Breast epithelium (tissue), 4 donors: ENCODE results near the gene VENTX. TPM values are rescaled to one million over a fixed set of nuclear protein-coding genes. Genes with fewer than 3 reads are reported as not detected.

Experiments used
- DNase-seq, 2 donors: peaks; one replicate each; pipeline ENCODE4 v3.0.0-alpha.2; 2019; ENCODE audit warnings: low spot score in 2 of 2
- H3K27ac ChIP-seq, 2 donors: fragments of 200-600 bp; sonication (generic) in 1 of 2; one replicate each; pipeline ENCODE4 v1.5.1; 2016 to 2019; ENCODE audit warnings: mild to moderate bottlenecking in 1 of 2
- H3K27me3 ChIP-seq, 2 donors: fragments of 200-600 bp; sonication (generic) in 1 of 2; one replicate each; pipeline versions ENCODE4 v1.5.1 to v1.6.0; 2017 to 2019; ENCODE audit warnings: control low read depth in 1 of 2, mild to moderate bottlenecking in 1 of 2
- H3K36me3 ChIP-seq: fragments of 200-600 bp; one replicate; pipeline ENCODE4 v1.5.1; 2019
- H3K4me1 ChIP-seq, 2 donors: fragments of 200-600 bp; sonication (generic); one replicate each; pipeline ENCODE4 v1.5.1; 2016 to 2019; ENCODE audit warnings: control low read depth in 1 of 2
- H3K4me3 ChIP-seq, 3 donors: fragments of 200-600 bp; sonication (generic); 1 replicate in 2 of 3; 2 replicates in 1 of 3; pipeline ENCODE4 v1.5.1; 2016 to 2019; ENCODE audit warnings: mild to moderate bottlenecking in 3 of 3, moderate library complexity in 2 of 3
- H3K9me3 ChIP-seq, 2 donors: fragments of 200-600 bp; sonication (generic) in 1 of 2; one replicate each; pipeline ENCODE4 v1.5.1; 2016 to 2019; ENCODE audit warnings: control low read depth in 1 of 2
- POLR2A ChIP-seq: fragments of 450-650 bp; IDR thresholded peaks from one replicate; pipeline ENCODE4 v1.6.1; 2016; ENCODE audit warnings: antibody characterized with exemption, mild to moderate bottlenecking, moderate library complexity
- POLR2AphosphoS5 ChIP-seq, 3 donors: sonication (generic); formaldehyde crosslinking; IDR thresholded peaks; one replicate each; pipeline ENCODE4 v1.6.1; 2017; ENCODE audit warnings: antibody characterized with exemption in 3 of 3
- intact Hi-C: fragments of 100-400 bp; cut with DNase I; formaldehyde crosslinking; loops from one replicate; pipeline ENCODE4 v1.15.1; 2023; ENCODE audit warnings: low total_unique reads
- total RNA-seq, 3 donors: library from RNA; depleted of rRNA; stranded (reverse); fragments of >200 nt; gene quantifications; one replicate each; pipeline ENCODE4 v1.1.0, GENCODE V29; 2016
- TF ChIP-seq, protein P1 (sequence below), 3 donors: fragments of 450-650 bp; IDR thresholded peaks; one replicate each; pipeline ENCODE4 v1.5.1; 2016 to 2017; ENCODE audit warnings: antibody characterized with exemption in 3 of 3, mild to moderate bottlenecking in 3 of 3, moderate library complexity in 3 of 3

Gene VENTX
- total RNA-seq, 3 donors from 2014 or later = 0.33 to 4.6 (median 0.73) TPM

DNA sequence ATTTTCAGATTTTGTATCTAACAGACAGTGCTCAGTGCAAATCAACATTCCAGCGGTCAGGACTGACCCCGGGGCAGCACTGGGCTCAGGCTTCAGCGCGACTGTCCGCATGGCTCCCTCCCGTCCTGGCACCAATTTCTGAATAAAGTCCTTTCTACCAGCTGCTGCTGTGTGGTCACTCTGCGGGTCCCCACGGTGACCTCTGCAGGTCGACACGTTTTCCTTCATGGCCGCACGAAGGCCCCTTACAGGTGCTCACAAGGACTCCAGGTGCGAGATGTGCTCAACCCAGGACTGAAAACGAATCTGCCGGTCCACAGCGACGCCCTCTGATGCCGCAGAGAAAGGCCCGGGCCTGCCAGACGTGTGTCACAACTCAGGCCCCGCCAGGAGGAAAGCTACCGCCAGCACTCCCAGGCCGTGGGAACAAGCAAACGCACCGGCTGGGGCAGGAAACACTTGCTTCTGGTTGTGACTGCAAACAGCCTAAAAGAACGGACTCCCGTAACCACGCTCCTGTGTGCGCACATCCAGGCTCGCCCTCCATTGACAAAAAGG lies 11.3 kb upstream of the VENTX start:
- Histone ChIP-seq H3K27ac (no peak overlapping the region), H3K4me1 (peaks cover 0 to 4% of the 10 kb centered on the region in 2 donors), H3K9me3 (no peaks in the 10 kb centered on the region), H3K4me3 (no peak overlapping the region), H3K27me3 (peaks cover 0 to 56% of the 10 kb centered on the region in 2 donors), H3K36me3 (no peaks in the 10 kb centered on the region)
- no peak for DNase-seq
- intact Hi-C loops = no loop called here
- no peak for TF ChIP-seq POLR2A
- no peak for TF ChIP-seq POLR2AphosphoS5 (IDR thresholded peaks at IDR 0.05)
- TF ChIP-seq, protein P1, sequence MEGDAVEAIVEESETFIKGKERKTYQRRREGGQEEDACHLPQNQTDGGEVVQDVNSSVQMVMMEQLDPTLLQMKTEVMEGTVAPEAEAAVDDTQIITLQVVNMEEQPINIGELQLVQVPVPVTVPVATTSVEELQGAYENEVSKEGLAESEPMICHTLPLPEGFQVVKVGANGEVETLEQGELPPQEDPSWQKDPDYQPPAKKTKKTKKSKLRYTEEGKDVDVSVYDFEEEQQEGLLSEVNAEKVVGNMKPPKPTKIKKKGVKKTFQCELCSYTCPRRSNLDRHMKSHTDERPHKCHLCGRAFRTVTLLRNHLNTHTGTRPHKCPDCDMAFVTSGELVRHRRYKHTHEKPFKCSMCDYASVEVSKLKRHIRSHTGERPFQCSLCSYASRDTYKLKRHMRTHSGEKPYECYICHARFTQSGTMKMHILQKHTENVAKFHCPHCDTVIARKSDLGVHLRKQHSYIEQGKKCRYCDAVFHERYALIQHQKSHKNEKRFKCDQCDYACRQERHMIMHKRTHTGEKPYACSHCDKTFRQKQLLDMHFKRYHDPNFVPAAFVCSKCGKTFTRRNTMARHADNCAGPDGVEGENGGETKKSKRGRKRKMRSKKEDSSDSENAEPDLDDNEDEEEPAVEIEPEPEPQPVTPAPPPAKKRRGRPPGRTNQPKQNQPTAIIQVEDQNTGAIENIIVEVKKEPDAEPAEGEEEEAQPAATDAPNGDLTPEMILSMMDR (IDR thresholded peaks at IDR 0.05) = no peak

DNA sequence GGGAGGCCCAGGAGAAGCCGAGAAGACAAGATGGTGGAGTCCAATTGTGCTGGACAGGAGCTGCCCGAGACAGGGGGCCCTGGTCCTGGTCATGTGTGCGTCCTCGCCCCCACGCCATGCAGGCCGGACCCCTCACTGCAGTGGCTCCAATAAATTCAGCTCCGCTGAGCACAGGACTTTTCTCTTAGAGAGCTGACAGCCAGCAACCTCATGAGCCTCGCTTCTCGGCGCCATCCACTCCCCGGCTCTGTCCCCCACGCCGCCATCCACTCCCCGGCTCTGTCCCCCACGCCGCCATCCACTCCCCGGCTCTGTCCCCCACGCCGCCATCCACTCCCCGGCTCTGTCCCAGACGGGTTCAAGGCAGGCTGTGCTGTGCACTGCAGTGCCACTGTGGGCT lies 10.4 kb upstream of the VENTX start:
- no peaks in the 10 kb centered on the region for H3K9me3 ChIP-seq
- H3K4me3 ChIP-seq = no peak overlapping the region
- peaks cover 0 to 4% of the 10 kb centered on the region in 2 donors for H3K4me1 ChIP-seq
- H3K27me3 ChIP-seq = peaks cover 0 to 63% of the 10 kb centered on the region in 2 donors
- H3K36me3 ChIP-seq = no peaks in the 10 kb centered on the region
- DNase-seq = no peak
- no peak overlapping the region for H3K27ac ChIP-seq
- TF ChIP-seq POLR2AphosphoS5 (IDR thresholded peaks at IDR 0.05) = no peak
- TF ChIP-seq, protein P1 (IDR thresholded peaks at IDR 0.05) = no peak
- intact Hi-C loops = no loop called here

DNA sequence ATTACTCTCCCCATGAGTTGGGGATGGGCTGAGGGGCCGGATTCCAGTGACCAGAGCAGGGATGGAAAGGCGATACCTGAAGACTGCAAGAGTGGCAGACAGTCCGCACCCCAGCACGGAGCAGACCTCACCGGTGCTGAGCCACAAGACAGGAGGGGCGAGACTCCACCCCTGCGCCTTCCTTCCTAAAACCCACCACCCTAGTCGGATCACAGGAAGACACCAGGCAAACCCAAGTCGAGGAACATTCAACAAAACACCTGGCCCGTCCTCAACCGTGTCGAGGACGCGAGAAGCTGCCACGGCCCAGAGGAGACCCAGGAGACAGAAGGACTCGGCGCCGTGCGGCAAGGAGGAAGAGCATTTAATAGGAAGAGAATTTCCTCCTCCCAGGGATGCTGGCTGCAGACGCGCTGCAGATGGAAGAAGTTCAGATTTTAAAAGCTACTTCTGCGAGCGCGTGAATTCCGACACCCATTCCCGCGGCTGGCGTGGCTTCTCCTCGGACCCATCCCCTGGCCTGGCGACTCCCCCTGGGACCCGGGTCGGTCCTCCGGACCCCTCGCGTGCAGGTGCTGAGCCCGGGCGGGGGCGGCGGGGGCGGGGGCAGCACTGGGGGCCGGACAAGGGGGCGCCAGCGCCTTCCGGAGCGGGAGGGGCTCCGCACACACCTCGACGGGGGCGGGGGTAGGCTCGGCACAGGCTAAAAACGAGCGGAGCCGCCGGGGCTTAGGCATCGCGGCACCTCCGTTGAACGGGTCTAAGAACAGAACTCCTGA lies 8.2 kb upstream of the VENTX start:
- intact Hi-C loops = no loop called here
- H3K27me3 ChIP-seq = peaks cover 0 to 85% of the 10 kb centered on the region in 2 donors

DNA sequence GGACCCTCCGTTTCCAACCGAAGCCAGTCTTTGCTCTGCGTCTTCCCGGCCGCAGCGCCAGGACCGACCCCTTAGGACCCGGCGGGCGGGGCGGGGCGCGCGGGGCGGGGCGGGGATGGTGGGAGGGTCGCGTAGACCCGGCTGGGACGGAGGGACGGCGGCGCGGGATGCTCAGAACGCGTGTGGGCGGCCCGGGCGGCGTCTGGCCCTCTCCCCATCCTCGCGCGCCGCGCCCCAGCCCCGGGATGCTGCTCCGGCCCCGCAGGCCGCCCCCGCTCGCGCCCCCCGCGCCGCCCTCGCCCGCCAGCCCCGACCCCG lies 7.7 kb upstream of the VENTX start, which contains the start of gene UTF1:
UTF1 (plus strand) TSS at position 174 of the 318 bp plus-strand sequence; CDS start at position 246, 72 bp downstream.
- no peaks in the 10 kb centered on the region for H3K36me3 ChIP-seq
- H3K27me3 ChIP-seq = peaks cover 0 to 86% of the 10 kb centered on the region in 2 donors
- intact Hi-C loops = no loop called here
- TF ChIP-seq POLR2AphosphoS5 (IDR thresholded peaks at IDR 0.05) (no peak), POLR2A (no peak)
- TF ChIP-seq, protein P1 (IDR thresholded peaks at IDR 0.05) = no peak
- peak within 1 kb of the TSS in 2 of 3 donors; percentile 13 to 51 for H3K4me3 ChIP-seq
- no peaks in the 10 kb centered on the region for H3K9me3 ChIP-seq
- DNase-seq = no peak
- H3K27ac ChIP-seq = no peak within 1 kb of the TSS
- H3K4me1 ChIP-seq = peaks cover 0 to 4% of the 10 kb centered on the region in 2 donors

More for the DNA sequence above, 8.2 kb upstream of the VENTX start:
- no peaks in the 10 kb centered on the region for H3K9me3 ChIP-seq
- H3K36me3 ChIP-seq = no peaks in the 10 kb centered on the region
- peaks cover 0 to 4% of the 10 kb centered on the region in 2 donors for H3K4me1 ChIP-seq
- H3K27ac ChIP-seq = no peak overlapping the region
- no peak for DNase-seq
- H3K4me3 ChIP-seq = peak overlapping the region in 1 of 3 donors; percentile 51
- TF ChIP-seq POLR2A = no peak
- TF ChIP-seq POLR2AphosphoS5 (IDR thresholded peaks at IDR 0.05) = no peak
- TF ChIP-seq, protein P1 (IDR thresholded peaks at IDR 0.05) = no peak
